Transverse colon (tissue), 4 donors: ENCODE measurements around the gene TBC1D9B. TPM values are rescaled to one million over a fixed set of nuclear protein-coding genes. Genes with fewer than 3 reads are reported as not detected.

Experiments used
- DNase-seq: peaks from one replicate; pipeline ENCODE4 v3.0.0-alpha.2; 2019
- H3K27ac ChIP-seq, 4 donors: fragments of 200-600 bp; sonication (generic); 2 replicates each; pipeline ENCODE4 v1.5.1; 2016 to 2018; ENCODE audit warnings: inconsistent platforms in 4 of 4
- H3K27me3 ChIP-seq: fragments of 200-600 bp; sonication (generic); 2 replicates; pipeline ENCODE4 v1.5.1; 2017; ENCODE audit warnings: inconsistent platforms
- H3K36me3 ChIP-seq, 4 donors: fragments of 200-600 bp; sonication (generic); 2 replicates each; pipeline ENCODE4 v1.5.1; 2017 to 2019; ENCODE audit warnings: inconsistent platforms in 4 of 4
- H3K4me1 ChIP-seq, 4 donors: fragments of 200-600 bp; sonication (generic); 2 replicates each; pipeline ENCODE4 v1.5.1; 2017 to 2020; ENCODE audit warnings: inconsistent platforms in 4 of 4
- H3K4me3 ChIP-seq, 4 donors: fragments of 200-600 bp; sonication (generic); 1 replicate in 1 of 4; 2 replicates in 3 of 4; pipeline versions ENCODE4 v1.5.1 to v1.6.1; 2017 to 2019; ENCODE audit warnings: inconsistent platforms in 4 of 4
- H3K9me3 ChIP-seq, 2 donors: fragments of 200-600 bp; sonication (generic); 2 replicates each; pipeline ENCODE4 v1.5.1; 2017 to 2019; ENCODE audit warnings: inconsistent platforms in 2 of 2
- EP300 ChIP-seq: sonication (generic); formaldehyde crosslinking; IDR thresholded peaks from one replicate; pipeline ENCODE4 v1.6.1; 2017; ENCODE audit warnings: antibody characterized with exemption, low read depth
- POLR2A ChIP-seq: fragments of 450-650 bp; IDR thresholded peaks from one replicate; pipeline ENCODE4 v1.6.1; 2016; ENCODE audit warnings: antibody characterized with exemption, mild to moderate bottlenecking, moderate library complexity
- POLR2AphosphoS5 ChIP-seq, 3 donors: sonication (generic); formaldehyde crosslinking; IDR thresholded peaks; one replicate each; pipeline ENCODE4 v1.6.1; 2016; ENCODE audit warnings: antibody characterized with exemption in 3 of 3
- WGBS, 2 donors: methylation state at CpG; one replicate each; pipeline ENCODE4 v1.1.5; 2018; ENCODE audit warnings: low coverage in 1 of 2; 5-methylcytosine and 5-hydroxymethylcytosine counted together
- in situ Hi-C, 4 donors: fragments of 200-750 bp; cut with MboI; loops; one replicate each; pipeline versions ENCODE4 v1.15.0 to v1.15.1; 2017; ENCODE audit warnings: low sequenced_read_pairs in 3 of 4, low pct_ligation_motif_present in 1 of 4, low pct_unique_long_range_greater_than_20kb in 1 of 4
- intact Hi-C: fragments of 100-400 bp; cut with DNase I; formaldehyde crosslinking; loops from one replicate; pipeline ENCODE4 v1.15.1; 2023; ENCODE audit warnings: low total_unique reads
- total RNA-seq, 4 donors: library from RNA; depleted of rRNA; stranded (reverse); fragments of >200 nt; gene quantifications; one replicate each; pipeline ENCODE4 v1.1.0, GENCODE V29; 2016
- TF ChIP-seq, protein P1 (sequence below), 5 experiments: fragments of 200-600 bp in 3 of 5; fragments of 450-650 bp in 2 of 5; sonication (generic) in 3 of 5; IDR thresholded peaks; 1 replicate in 2 of 5; 2 replicates in 3 of 5; pipeline ENCODE4 v1.5.1; 2016 to 2017; ENCODE audit warnings: antibody characterized with exemption in 5 of 5, inconsistent platforms in 3 of 5, mild to moderate bottlenecking in 2 of 5, moderate library complexity in 1 of 5

Gene TBC1D9B
- total RNA-seq, 4 donors from 2014 or later, result 90.5 to 178 (median 127) TPM

GRCh38 chr5:179908528-179908927 is 831 bp upstream of the TBC1D9B start:
- in situ Hi-C loops, result loop anchor here in 1 of 4 donors (25.0 kb wide), 1 partner anchor 179 kb away; no protein-coding TSS in a partner anchor
- Histone ChIP-seq H3K27me3 (no peaks in the 10 kb centered on the region), H3K27ac (peak overlapping the region; percentile 82 to 88 (median 84)), H3K4me1 (peaks cover 14 to 26% (median 20%) of the 10 kb centered on the region in 4 donors), H3K9me3 (no peaks in the 10 kb centered on the region), H3K4me3 (no peak overlapping the region), H3K36me3 (peaks cover 0 to 10% (median 2%) of the 10 kb centered on the region in 4 donors)
- DNase-seq, result no peak
- intact Hi-C loops, result loop anchor here (5.0 kb wide), 1 partner anchor 106 kb away; no protein-coding TSS in a partner anchor
- WGBS, 2 donors, result 92% methylated on average over 11 of the region's 16 CpGs; no CpG with 5 or more reads in 1 of the 2 donors
- no peak for TF ChIP-seq EP300
- TF ChIP-seq POLR2A, result no peak
- TF ChIP-seq POLR2AphosphoS5 (IDR thresholded peaks at IDR 0.05), result no peak
- TF ChIP-seq, protein P1, sequence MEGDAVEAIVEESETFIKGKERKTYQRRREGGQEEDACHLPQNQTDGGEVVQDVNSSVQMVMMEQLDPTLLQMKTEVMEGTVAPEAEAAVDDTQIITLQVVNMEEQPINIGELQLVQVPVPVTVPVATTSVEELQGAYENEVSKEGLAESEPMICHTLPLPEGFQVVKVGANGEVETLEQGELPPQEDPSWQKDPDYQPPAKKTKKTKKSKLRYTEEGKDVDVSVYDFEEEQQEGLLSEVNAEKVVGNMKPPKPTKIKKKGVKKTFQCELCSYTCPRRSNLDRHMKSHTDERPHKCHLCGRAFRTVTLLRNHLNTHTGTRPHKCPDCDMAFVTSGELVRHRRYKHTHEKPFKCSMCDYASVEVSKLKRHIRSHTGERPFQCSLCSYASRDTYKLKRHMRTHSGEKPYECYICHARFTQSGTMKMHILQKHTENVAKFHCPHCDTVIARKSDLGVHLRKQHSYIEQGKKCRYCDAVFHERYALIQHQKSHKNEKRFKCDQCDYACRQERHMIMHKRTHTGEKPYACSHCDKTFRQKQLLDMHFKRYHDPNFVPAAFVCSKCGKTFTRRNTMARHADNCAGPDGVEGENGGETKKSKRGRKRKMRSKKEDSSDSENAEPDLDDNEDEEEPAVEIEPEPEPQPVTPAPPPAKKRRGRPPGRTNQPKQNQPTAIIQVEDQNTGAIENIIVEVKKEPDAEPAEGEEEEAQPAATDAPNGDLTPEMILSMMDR (IDR thresholded peaks at IDR 0.05), result no peak

GRCh38 chr5:179906795-179907555 is 722 bp downstream of the TBC1D9B start:
- WGBS, 2 donors, result 12% methylated on average over 34 of the region's 50 CpGs; no CpG with 5 or more reads in 1 of the 2 donors
- Histone ChIP-seq H3K36me3 (peaks cover 0 to 10% (median 5%) of the 10 kb centered on the region in 4 donors), H3K9me3 (no peaks in the 10 kb centered on the region), H3K27me3 (no peaks in the 10 kb centered on the region), H3K4me1 (peaks cover 14 to 23% (median 20%) of the 10 kb centered on the region in 4 donors), H3K4me3 (peak overlapping the region; percentile 37 to 81 (median 66)), H3K27ac (peak overlapping the region; percentile 82 to 88 (median 84))
- DNase-seq, result peak; percentile 46
- TF ChIP-seq POLR2AphosphoS5 (IDR thresholded peaks at IDR 0.05) (no peak), EP300 (no peak), POLR2A (no peak)
- TF ChIP-seq, protein P1 (IDR thresholded peaks at IDR 0.05), result no peak
- intact Hi-C loops (loop anchor here (5.0 kb wide), 1 partner anchor 105 kb away; no protein-coding TSS in a partner anchor), in situ Hi-C loops (loop anchor here in 1 of 4 donors (25.0 kb wide), 1 partner anchor 180 kb away; no protein-coding TSS in a partner anchor)

DNA sequence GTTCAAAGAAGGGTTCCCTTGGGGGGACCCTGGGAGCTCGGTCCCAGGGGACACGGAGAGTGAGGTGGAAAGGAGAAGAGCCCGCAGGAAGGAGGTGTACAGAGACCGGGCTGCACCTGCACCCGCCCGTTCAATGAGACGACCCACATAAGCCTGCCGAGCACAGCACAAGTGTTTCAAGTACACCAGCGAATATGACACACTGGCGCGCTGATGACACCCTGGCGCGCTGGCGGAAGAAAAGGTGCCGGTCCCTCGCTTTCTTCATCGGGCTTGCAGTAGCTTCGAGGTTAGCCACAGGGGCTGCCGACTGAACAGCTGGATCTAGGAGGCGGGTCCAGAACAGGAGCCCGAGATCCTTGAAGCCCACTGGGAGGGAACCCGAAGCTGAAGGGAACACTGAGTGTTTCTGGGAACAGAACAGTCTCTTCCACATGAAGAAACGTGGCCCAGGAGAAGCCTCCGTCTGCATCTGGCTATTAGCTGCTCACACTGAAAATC is 1.4 kb downstream of the TBC1D9B start:
- Histone ChIP-seq H3K4me1 (peaks cover 14 to 23% (median 20%) of the 10 kb centered on the region in 4 donors), H3K36me3 (peaks cover 0 to 10% (median 5%) of the 10 kb centered on the region in 4 donors), H3K4me3 (peak overlapping the region in 3 of 4 donors; percentile 64 to 81 (median 67)), H3K9me3 (no peaks in the 10 kb centered on the region), H3K27me3 (no peaks in the 10 kb centered on the region), H3K27ac (peak overlapping the region in 3 of 4 donors; percentile 82 to 88 (median 85))
- WGBS, 2 donors, result 89% methylated on average over 24 of the region's 24 CpGs; no CpG with 5 or more reads in 1 of the 2 donors
- no peak for DNase-seq
- in situ Hi-C loops, result loop anchor here in 1 of 4 donors (25.0 kb wide), 1 partner anchor 181 kb away; no protein-coding TSS in a partner anchor
- TF ChIP-seq, protein P1 (IDR thresholded peaks at IDR 0.05), result no peak
- TF ChIP-seq EP300, result no peak
- no peak for TF ChIP-seq POLR2AphosphoS5 (IDR thresholded peaks at IDR 0.05)
- TF ChIP-seq POLR2A, result no peak
- intact Hi-C loops, result loop anchor here (5.0 kb wide), 1 partner anchor 104 kb away; no protein-coding TSS in a partner anchor

GRCh38 chr5:179905161-179905560 is 2.5 kb downstream of the TBC1D9B start:
- 83 to 86% methylated on average over 7 to 8 of the region's 8 CpGs for WGBS, 2 donors
- in situ Hi-C loops, result loop anchor here in 1 of 4 donors (25.0 kb wide), 1 partner anchor 182 kb away; no protein-coding TSS in a partner anchor
- no peak for TF ChIP-seq POLR2A
- no peak for TF ChIP-seq EP300
- TF ChIP-seq, protein P1 (IDR thresholded peaks at IDR 0.05), result no peak
- TF ChIP-seq POLR2AphosphoS5 (IDR thresholded peaks at IDR 0.05), result no peak
- H3K4me1 ChIP-seq, result peaks cover 14 to 23% (median 20%) of the 10 kb centered on the region in 4 donors
- intact Hi-C loops, result loop anchor here (5.0 kb wide), 1 partner anchor 103 kb away; no protein-coding TSS in a partner anchor
- H3K27me3 ChIP-seq, result no peaks in the 10 kb centered on the region
- DNase-seq, result no peak
- H3K36me3 ChIP-seq, result peaks cover 0 to 10% (median 5%) of the 10 kb centered on the region in 4 donors
- H3K9me3 ChIP-seq, result no peaks in the 10 kb centered on the region
- no peak overlapping the region for H3K4me3 ChIP-seq
- H3K27ac ChIP-seq, result no peak overlapping the region
